ENCODE data around the gene AOAH.
"Not testable (repeated sequence)": the region's sequence is repeated elsewhere in the genome, so short reads cannot be mapped to it uniquely, and the experiment has no call there.

Gene AOAH

GRCh38 chr7:36475381-36475780 lies 248.9 kb downstream of the AOAH start:
- Mint-ChIP-seq H3K9me3 (no peaks in the 10 kb centered on the region), H3K36me3 (no peaks in the 10 kb centered on the region), H3K27ac (no peak overlapping the region), H3K4me3 (no peak overlapping the region), H3K4me1 (peaks cover 12% of the 10 kb centered on the region)
- DNase-seq (ENCODE audit: low spot score in 2 of 2) (no peak), ATAC-seq (peak; percentile 72)

GRCh38 chr7:36475011-36475342 lies 249.3 kb downstream of the AOAH start:
- Mint-ChIP-seq H3K9me3 (no peaks in the 10 kb centered on the region), H3K4me3 (no peak overlapping the region), H3K27ac (no peak overlapping the region), H3K36me3 (no peaks in the 10 kb centered on the region), H3K4me1 (peaks cover 12% of the 10 kb centered on the region)
- ATAC-seq, result no peak
- DNase-seq (ENCODE audit: low spot score in 2 of 2), result no peak

GRCh38 chr7:36474283-36475010 lies 249.8 kb downstream of the AOAH start:
- H3K4me3 Mint-ChIP-seq, result no peak overlapping the region
- no peaks in the 10 kb centered on the region for H3K9me3 Mint-ChIP-seq
- ATAC-seq (peak; percentile 57), DNase-seq (ENCODE audit: low spot score in 2 of 2) (no peak)
- H3K27ac Mint-ChIP-seq, result peak overlapping the region; percentile 6
- H3K36me3 Mint-ChIP-seq, result no peaks in the 10 kb centered on the region
- peaks cover 12% of the 10 kb centered on the region for H3K4me1 Mint-ChIP-seq

GRCh38 chr7:36473454-36474282 lies 250.6 kb downstream of the AOAH start:
- peak overlapping the region; percentile 6 for H3K27ac Mint-ChIP-seq
- DNase-seq (ENCODE audit: low spot score in 2 of 2) (peak in 1 of 2 donors; percentile 63), ATAC-seq (peak; percentile 33)
- peaks cover 12% of the 10 kb centered on the region for H3K4me1 Mint-ChIP-seq
- no peaks in the 10 kb centered on the region for H3K36me3 Mint-ChIP-seq
- H3K4me3 Mint-ChIP-seq, result no peak overlapping the region
- no peaks in the 10 kb centered on the region for H3K9me3 Mint-ChIP-seq

- ATAC-seq (no peak), DNase-seq (ENCODE audit: low spot score in 2 of 2) (no peak)
- no peak overlapping the region for H3K27ac Mint-ChIP-seq
- H3K9me3 Mint-ChIP-seq, result no peaks in the 10 kb centered on the region
- H3K4me1 Mint-ChIP-seq, result peaks cover 12% of the 10 kb centered on the region
- H3K4me3 Mint-ChIP-seq, result no peak overlapping the region
- no peaks in the 10 kb centered on the region for H3K36me3 Mint-ChIP-seq
Observed at GRCh38 chr7:36472141-36472729, 252.1 kb downstream of the AOAH start.

- Mint-ChIP-seq H3K4me3 (no peak overlapping the region), H3K36me3 (no peaks in the 10 kb centered on the region), H3K9me3 (no peaks in the 10 kb centered on the region), H3K4me1 (peaks cover 6% of the 10 kb centered on the region), H3K27ac (no peak overlapping the region)
- DNase-seq (ENCODE audit: low spot score in 2 of 2) (no peak), ATAC-seq (no peak)
Observed at GRCh38 chr7:36469236-36469635, 255.1 kb downstream of the AOAH start.

GRCh38 chr7:36468370-36469101 lies 255.8 kb downstream of the AOAH start:
- H3K9me3 Mint-ChIP-seq, result no peaks in the 10 kb centered on the region
- no peaks in the 10 kb centered on the region for H3K4me1 Mint-ChIP-seq
- no peaks in the 10 kb centered on the region for H3K36me3 Mint-ChIP-seq
- DNase-seq (ENCODE audit: low spot score in 2 of 2) (no peak), ATAC-seq (no peak)
- H3K4me3 Mint-ChIP-seq, result no peak overlapping the region
- H3K27ac Mint-ChIP-seq, result no peak overlapping the region

- H3K36me3 Mint-ChIP-seq; H3K9me3 Mint-ChIP-seq; H3K27ac Mint-ChIP-seq; ATAC-seq; DNase-seq (ENCODE audit: low spot score in 2 of 2); H3K4me3 Mint-ChIP-seq; H3K4me1 Mint-ChIP-seq: not testable (repeated sequence)
Observed at GRCh38 chr7:36466001-36466400, 258.3 kb downstream of the AOAH start.

DNA sequence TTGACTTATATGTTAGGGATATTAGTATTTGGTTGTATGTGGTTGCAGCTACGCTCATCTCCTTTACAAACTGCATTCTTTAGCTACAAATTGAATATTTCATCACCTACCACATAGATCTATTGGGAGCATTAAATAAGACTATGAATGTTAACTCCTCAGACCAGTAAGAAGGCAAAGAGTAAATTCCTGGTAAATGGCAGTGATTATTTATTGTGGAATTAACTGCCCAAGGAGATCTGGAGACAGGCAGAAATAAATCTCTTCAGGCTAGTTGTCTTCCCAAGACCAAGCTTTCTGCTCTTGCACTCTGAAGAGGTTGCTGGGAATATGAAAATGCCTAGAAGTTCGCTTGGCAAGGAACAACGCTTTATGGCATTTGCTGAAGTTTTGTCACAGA lies 260.0 kb downstream of the AOAH start:
- no peaks in the 10 kb centered on the region for H3K4me1 Mint-ChIP-seq
- ATAC-seq, result no peak

More for the DNA sequence above, 260.0 kb downstream of the AOAH start:
- no peak for DNase-seq (ENCODE audit: low spot score in 2 of 2)
- H3K27ac Mint-ChIP-seq, result no peak overlapping the region
- H3K4me3 Mint-ChIP-seq, result no peak overlapping the region
- no peaks in the 10 kb centered on the region for H3K9me3 Mint-ChIP-seq
- no peaks in the 10 kb centered on the region for H3K36me3 Mint-ChIP-seq

Measured in stimulated activated effector memory CD8-positive, alpha-beta T cell treated with anti-CD3 and anti-CD28 coated beads, Interleukin-12 subunit alpha, Interleukin-12 subunit beta, amount 100 ng/mL, for 72 hours (primary cell).